CD14-positive monocyte (primary cell): ENCODE data around the gene CCDC142. TPM values are rescaled to one million over a fixed set of nuclear protein-coding genes. Genes with fewer than 3 reads are reported as not detected.
A peak's percentile ranks its signal among the peaks of the same experiment; 100 is the strongest.

Experiments used
- DNase-seq, 3 donors: peaks; one replicate each; pipeline ENCODE4 v3.0.0-alpha.2; 2011 to 2022
- H2AFZ ChIP-seq: 2 replicates; pipeline ENCODE4 v1.6.0; 2012; ENCODE audit warnings: mild to moderate bottlenecking, low read depth, low read length, inconsistent platforms; ENCODE audit not compliant: insufficient read depth, poor library complexity, severe bottlenecking
- H3K27ac ChIP-seq, 2 donors: 1 replicate in 1 of 2; 2 replicates in 1 of 2; pipeline ENCODE4 v1.5.1; 2012 to 2013; ENCODE audit warnings: low read length in 2 of 2, control low read depth in 1 of 2, inconsistent platforms in 1 of 2, low read depth in 1 of 2, mild to moderate bottlenecking in 1 of 2
- H3K27me3 ChIP-seq, 2 donors: one replicate each; pipeline versions ENCODE4 v1.6.0 to v1.6.1; 2011 to 2013; ENCODE audit warnings: low read length in 2 of 2; ENCODE audit not compliant: control insufficient read depth in 2 of 2, insufficient read depth in 2 of 2
- H3K36me3 ChIP-seq, 2 donors: replicated peaks in 1 of 2; 1 replicate in 1 of 2; 2 replicates in 1 of 2; pipeline versions ENCODE4 v1.5.1 to v1.6.1; 2012 to 2013; ENCODE audit warnings: low read length in 2 of 2, control low read depth in 1 of 2, inconsistent platforms in 1 of 2, mild to moderate bottlenecking in 1 of 2; ENCODE audit not compliant: insufficient read depth in 2 of 2, control insufficient read depth in 1 of 2
- H3K4me1 ChIP-seq, 2 donors: 1 replicate in 1 of 2; 2 replicates in 1 of 2; pipeline versions ENCODE4 v1.5.1 to v1.6.1; 2012 to 2013; ENCODE audit warnings: low read length in 2 of 2, control low read depth in 1 of 2, inconsistent platforms in 1 of 2, mild to moderate bottlenecking in 1 of 2, moderate library complexity in 1 of 2; ENCODE audit not compliant: insufficient read depth in 2 of 2, control insufficient read depth in 1 of 2
- H3K4me2 ChIP-seq: replicated peaks from 2 replicates; pipeline ENCODE3; 2012; ENCODE audit warnings: low read length, moderate library complexity, mild to moderate bottlenecking; ENCODE audit not compliant: poor library complexity, severe bottlenecking; ENCODE audit errors: extremely low read depth
- H3K4me3 ChIP-seq, 3 experiments: fragments of 200-600 bp in 1 of 3; sonication (generic) in 1 of 3; replicated peaks in 1 of 3; 1 replicate in 2 of 3; 2 replicates in 1 of 3; pipeline ENCODE4 v1.5.1; 2011 to 2013; ENCODE audit warnings: low read length in 3 of 3, mild to moderate bottlenecking in 3 of 3, control low read depth in 2 of 3, low read depth in 2 of 3, inconsistent platforms in 1 of 3, moderate library complexity in 1 of 3
- H3K79me2 ChIP-seq: 2 replicates; pipeline ENCODE4 v1.6.0; 2012; ENCODE audit warnings: mild to moderate bottlenecking, control low read depth, inconsistent platforms, low read length, moderate library complexity; ENCODE audit not compliant: insufficient read depth
- H3K9ac ChIP-seq: 2 replicates; pipeline ENCODE4 v1.6.0; 2017; ENCODE audit warnings: low read length, mild to moderate bottlenecking; ENCODE audit not compliant: insufficient read depth, poor library complexity, severe bottlenecking
- H3K9me3 ChIP-seq, 2 donors: replicated peaks in 1 of 2; 1 replicate in 1 of 2; 2 replicates in 1 of 2; pipeline versions ENCODE4 v1.5.1 to v1.6.1; 2012 to 2013; ENCODE audit warnings: low read length in 2 of 2, control low read depth in 1 of 2; ENCODE audit not compliant: control insufficient read depth in 1 of 2, insufficient read depth in 1 of 2
- H4K20me1 ChIP-seq: 2 replicates; pipeline ENCODE4 v1.6.0; 2012; ENCODE audit warnings: mild to moderate bottlenecking, low read length, control low read depth, moderate library complexity; ENCODE audit not compliant: insufficient read depth
- H3K27ac Mint-ChIP-seq, 7 donors: one replicate each; pipeline ENCODE4 v1.8.0; 2020; ENCODE audit warnings: mild to moderate bottlenecking in 7 of 7, mixed read lengths in 7 of 7, moderate library complexity in 6 of 7, inconsistent platforms in 2 of 7
- H3K27me3 Mint-ChIP-seq, 3 donors: one replicate each; pipeline ENCODE4 v1.8.0; 2021 to 2022; ENCODE audit warnings: low read depth in 3 of 3, mild to moderate bottlenecking in 3 of 3, mixed read lengths in 3 of 3, moderate library complexity in 3 of 3, inconsistent platforms in 1 of 3
- H3K36me3 Mint-ChIP-seq, 2 donors: one replicate each; pipeline ENCODE4 v1.8.0; 2020; ENCODE audit warnings: mixed read lengths in 2 of 2, inconsistent platforms in 1 of 2, mild to moderate bottlenecking in 1 of 2
- H3K4me1 Mint-ChIP-seq: one replicate; pipeline ENCODE4 v1.8.0; 2020; ENCODE audit warnings: mild to moderate bottlenecking, mixed read lengths
- H3K4me3 Mint-ChIP-seq, 2 donors: one replicate each; pipeline ENCODE4 v1.8.0; 2020; ENCODE audit warnings: mild to moderate bottlenecking in 2 of 2, mixed read lengths in 2 of 2, moderate library complexity in 1 of 2
- H3K9me3 Mint-ChIP-seq, 7 donors: one replicate each; pipeline ENCODE4 v1.8.0; 2020 to 2022; ENCODE audit warnings: mixed read lengths in 7 of 7, mild to moderate bottlenecking in 6 of 7, moderate library complexity in 6 of 7, inconsistent platforms in 2 of 7
- WGBS: methylation state at CpG from one replicate; pipeline ENCODE4 v1.1.5; 2013; ENCODE audit warnings: missing lambda C conversion rate; ENCODE audit not compliant: insufficient coverage; 5-methylcytosine and 5-hydroxymethylcytosine counted together
- intact Hi-C, 2 donors: fragments of 100-400 bp; cut with micrococcal nuclease; formaldehyde crosslinking; loops; one replicate each; pipeline versions ENCODE4 v1.15.0 to v1.15.1; 2023
- polyA plus RNA-seq, 3 donors: library from polyadenylated mRNA; depleted of rRNA in 1 of 3; unstranded in 2 of 3; stranded (reverse) in 1 of 3; fragments of 300-500 nt in 2 of 3; fragments of >200 nt in 1 of 3; fragmentation: Illumina TruSeq in 2 of 3; gene quantifications; 1 replicate in 2 of 3; 2 replicates in 1 of 3; pipeline ENCODE4 v1.2.3, GENCODE V29; 2012 to 2021
- TF ChIP-seq, protein P1 (sequence below): fragments of 200-600 bp; IDR thresholded peaks from one replicate; pipeline ENCODE4 v1.8.0; 2022; ENCODE audit warnings: antibody characterized with exemption, mild to moderate bottlenecking

Gene CCDC142
- polyA plus RNA-seq, 3 donors, result 2.2 to 15.8 (median 3.7) TPM

DNA sequence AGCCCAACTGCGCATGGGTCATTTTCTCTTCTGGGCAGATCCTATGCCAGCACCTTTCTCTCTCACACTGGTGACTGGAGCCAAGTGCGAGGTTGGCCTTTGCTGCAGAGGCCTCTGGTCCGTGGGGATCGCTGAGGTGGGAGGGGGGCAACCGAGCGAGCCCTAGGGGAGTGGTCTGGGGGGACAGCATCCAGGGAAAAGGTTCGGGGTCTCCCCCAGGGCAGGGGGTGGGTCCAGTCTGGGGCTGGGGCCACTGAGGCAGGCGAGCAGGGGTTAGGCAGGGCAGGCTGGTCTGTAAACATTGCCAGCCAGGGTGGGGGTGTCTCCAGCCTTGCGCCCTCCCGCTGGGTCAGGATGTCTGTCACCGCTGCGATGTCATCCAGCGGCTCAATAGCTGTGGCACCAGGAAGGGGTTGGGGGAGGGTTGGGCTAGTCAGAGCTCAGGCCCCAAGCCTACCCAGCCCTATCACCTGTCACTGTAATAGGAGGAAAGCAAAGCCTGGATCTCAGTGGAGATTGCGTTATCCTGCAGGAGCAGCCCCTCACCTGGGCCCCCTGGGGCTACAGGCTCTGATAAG lies 56.5 kb downstream of the CCDC142 start:
- H3K27ac ChIP-seq, result no peak overlapping the region

DNA sequence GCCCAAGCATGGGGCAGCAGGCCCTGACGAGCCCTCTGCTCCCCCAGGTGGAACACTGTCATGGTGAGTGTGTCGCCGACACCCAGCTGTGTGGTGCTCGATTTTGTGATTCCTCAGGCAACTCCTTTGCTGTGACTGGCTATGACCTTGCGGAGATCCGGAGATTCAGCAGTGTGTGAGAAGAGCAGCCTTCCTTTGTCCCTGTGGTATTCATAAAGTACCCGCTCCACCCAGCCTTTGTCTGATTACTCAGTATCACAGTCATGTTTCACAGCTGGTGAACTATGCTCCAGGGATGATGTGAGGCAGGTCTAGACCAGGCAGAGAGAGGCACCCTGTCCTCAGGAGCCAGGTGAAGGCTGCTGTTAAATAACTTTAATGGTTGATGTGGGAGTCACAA lies 57.3 kb downstream of the CCDC142 start:
- no peak overlapping the region for H3K9ac ChIP-seq
- Mint-ChIP-seq H3K4me1 (peaks cover 17% of the 10 kb centered on the region), H3K36me3 (peaks cover 0 to 3% of the 10 kb centered on the region in 2 donors), H3K4me3 (no peak overlapping the region), H3K27ac (peak overlapping the region in 1 of 7 donors; percentile 28), H3K9me3 (no peaks in the 10 kb centered on the region), H3K27me3 (peaks cover 1 to 8% (median 3%) of the 10 kb centered on the region in 3 donors)
- H3K4me1 ChIP-seq, result peaks cover 15 to 19% of the 10 kb centered on the region in 2 donors
- no peaks in the 10 kb centered on the region for H3K9me3 ChIP-seq
- no peaks in the 10 kb centered on the region for H3K27me3 ChIP-seq
- TF ChIP-seq, protein P1, sequence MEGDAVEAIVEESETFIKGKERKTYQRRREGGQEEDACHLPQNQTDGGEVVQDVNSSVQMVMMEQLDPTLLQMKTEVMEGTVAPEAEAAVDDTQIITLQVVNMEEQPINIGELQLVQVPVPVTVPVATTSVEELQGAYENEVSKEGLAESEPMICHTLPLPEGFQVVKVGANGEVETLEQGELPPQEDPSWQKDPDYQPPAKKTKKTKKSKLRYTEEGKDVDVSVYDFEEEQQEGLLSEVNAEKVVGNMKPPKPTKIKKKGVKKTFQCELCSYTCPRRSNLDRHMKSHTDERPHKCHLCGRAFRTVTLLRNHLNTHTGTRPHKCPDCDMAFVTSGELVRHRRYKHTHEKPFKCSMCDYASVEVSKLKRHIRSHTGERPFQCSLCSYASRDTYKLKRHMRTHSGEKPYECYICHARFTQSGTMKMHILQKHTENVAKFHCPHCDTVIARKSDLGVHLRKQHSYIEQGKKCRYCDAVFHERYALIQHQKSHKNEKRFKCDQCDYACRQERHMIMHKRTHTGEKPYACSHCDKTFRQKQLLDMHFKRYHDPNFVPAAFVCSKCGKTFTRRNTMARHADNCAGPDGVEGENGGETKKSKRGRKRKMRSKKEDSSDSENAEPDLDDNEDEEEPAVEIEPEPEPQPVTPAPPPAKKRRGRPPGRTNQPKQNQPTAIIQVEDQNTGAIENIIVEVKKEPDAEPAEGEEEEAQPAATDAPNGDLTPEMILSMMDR, result no peak
- H4K20me1 ChIP-seq, result no peaks in the 10 kb centered on the region
- no peak for DNase-seq
- 86% methylated on average over 4 of the region's 7 CpGs for WGBS
- H3K36me3 ChIP-seq, result no peaks in the 10 kb centered on the region
- H2AFZ ChIP-seq, result no peak overlapping the region
- H3K27ac ChIP-seq, result no peak overlapping the region
- no peaks in the 10 kb centered on the region for H3K79me2 ChIP-seq
- intact Hi-C loops, result no loop called here
- no peak overlapping the region for H3K4me2 ChIP-seq
- H3K4me3 ChIP-seq, result no peak overlapping the region

More for the DNA sequence above, 56.5 kb downstream of the CCDC142 start:
- no peaks in the 10 kb centered on the region for H3K9me3 ChIP-seq
- peaks cover 7 to 12% of the 10 kb centered on the region in 2 donors for H3K4me1 ChIP-seq
- Mint-ChIP-seq H3K4me3 (no peak overlapping the region), H3K4me1 (peaks cover 10% of the 10 kb centered on the region), H3K9me3 (no peaks in the 10 kb centered on the region), H3K36me3 (peaks cover 0 to 3% of the 10 kb centered on the region in 2 donors), H3K27ac (no peak overlapping the region), H3K27me3 (peaks cover 1 to 8% (median 5%) of the 10 kb centered on the region in 3 donors)
- H3K27me3 ChIP-seq, result no peaks in the 10 kb centered on the region
- no peaks in the 10 kb centered on the region for H4K20me1 ChIP-seq
- WGBS, result 96% methylated on average over 8 of the region's 14 CpGs
- H3K4me2 ChIP-seq, result no peak overlapping the region
- no peaks in the 10 kb centered on the region for H3K79me2 ChIP-seq
- intact Hi-C loops, result no loop called here
- no peak for DNase-seq
- no peak overlapping the region for H3K9ac ChIP-seq
- H3K36me3 ChIP-seq, result no peaks in the 10 kb centered on the region
- no peak overlapping the region for H2AFZ ChIP-seq
- H3K4me3 ChIP-seq, result no peak overlapping the region
- TF ChIP-seq, protein P1, result no peak
